ENCODE measurements around the gene CCDC8.
"Not testable (repeated sequence)": the region's sequence is repeated elsewhere in the genome, so short reads cannot be mapped to it uniquely, and the experiment has no call there.

CCDC8 gene

DNA sequence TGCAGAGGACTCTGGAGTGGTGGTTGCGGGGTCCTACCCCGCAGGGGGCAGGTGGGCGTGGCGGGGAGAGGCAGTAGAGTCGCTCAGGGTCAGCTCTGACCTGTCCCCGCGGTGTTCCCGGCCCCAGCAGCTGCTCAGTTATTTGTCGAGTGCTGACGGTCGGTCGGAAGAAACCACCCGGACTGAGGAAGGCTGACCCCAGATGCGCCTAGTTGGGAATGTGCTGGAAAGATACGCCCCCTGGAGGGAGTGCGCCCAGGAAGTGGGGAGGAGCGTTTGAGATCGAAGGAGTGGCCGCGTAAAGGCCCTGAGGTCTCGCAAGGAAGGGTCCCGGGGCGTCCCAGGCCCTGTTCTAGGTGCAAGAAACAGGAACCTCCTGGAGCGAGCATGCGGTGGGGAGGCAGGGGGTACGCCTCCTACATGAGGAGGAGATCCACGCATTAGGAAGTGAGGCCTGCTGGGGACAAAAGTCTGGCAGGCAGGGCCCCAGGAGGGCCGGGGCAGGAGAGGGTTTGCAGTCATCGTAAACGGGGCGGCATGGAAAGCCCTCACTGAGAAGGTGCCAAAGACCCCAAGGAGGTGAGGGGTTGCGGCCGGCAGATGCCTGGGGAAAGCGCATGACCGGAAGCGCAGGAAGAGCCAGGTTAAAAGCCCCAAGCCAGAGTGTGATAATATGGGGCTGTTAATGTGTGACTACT is 9.2 kb downstream of the CCDC8 start:
- DNase-seq: peak in 1 of 3 donors; percentile 16

- DNase-seq: no peak
These were observed 10.6 kb downstream of the CCDC8 start for GRCh38 chr19:46402725-46403124.

GRCh38 chr19:46397801-46398479 is 15.4 kb downstream of the CCDC8 start:
- not testable (repeated sequence) for DNase-seq

DNA sequence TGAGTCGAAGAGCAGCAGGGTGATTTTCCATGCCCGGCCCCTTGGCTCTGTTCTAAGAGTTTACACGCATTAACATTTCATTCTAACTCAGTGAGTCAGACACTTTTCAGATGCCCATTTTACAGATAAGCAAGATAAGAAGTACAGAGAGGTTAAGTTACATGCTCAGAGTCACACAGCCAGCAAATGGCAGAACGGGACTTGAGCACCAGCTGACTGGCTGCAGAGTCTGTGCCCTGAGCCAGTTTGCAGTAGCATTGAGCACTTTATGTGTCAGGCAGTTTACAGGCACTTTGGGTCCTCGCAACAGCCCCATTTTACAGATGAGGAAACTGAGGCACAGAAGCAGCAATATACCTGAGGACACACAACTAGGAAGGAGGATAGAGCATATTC is 19.0 kb downstream of the CCDC8 start:
- DNase-seq: no peak

DNA sequence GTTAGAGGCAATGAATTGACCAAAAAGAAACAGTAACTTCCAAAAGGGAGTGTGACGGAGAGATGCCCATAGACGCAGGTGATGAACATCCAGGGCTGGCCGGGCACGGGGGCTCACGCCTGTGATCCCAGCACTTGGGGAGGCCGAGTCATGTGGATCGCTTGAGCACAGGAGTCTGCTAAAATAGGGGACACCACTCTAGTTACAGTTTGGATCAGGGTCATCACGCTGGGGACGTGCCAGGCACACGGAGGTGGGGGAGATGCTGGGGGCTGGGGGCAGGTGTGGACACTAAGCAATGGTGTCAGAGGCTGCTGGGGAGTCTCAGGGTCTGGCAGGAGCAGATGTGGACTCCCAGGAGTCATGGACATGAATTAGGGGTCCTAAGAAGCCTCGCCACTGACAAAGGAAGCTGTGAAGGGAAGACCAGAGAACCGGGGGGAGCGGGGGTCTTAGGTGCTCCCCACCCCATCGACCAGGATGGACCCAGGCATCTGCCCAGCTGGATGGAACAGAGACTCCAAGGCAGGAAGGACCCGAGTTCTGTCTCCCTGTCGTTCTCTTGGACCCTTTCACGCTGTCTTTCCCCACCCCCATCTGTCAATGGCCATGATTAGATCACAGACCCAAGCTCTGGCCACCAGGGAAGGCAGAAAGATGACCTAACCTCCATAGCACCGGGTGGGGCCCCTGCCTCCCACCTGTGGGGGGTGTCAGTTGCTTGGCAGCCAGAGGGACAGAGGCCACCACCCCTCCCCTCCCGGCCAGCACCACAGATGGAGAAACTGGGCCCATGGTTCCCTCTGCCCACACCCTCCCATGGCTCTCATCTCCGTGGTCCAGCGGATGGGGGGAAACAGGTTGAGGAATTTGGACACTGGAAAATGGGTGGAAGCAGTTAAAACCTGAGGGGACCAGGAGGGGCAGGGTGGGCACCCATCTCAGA is 19.6 kb downstream of the CCDC8 start:
- DNase-seq: no peak

- DNase-seq: peak; percentile 45 to 52 (median 46)
These were observed 20.5 kb downstream of the CCDC8 start for GRCh38 chr19:46392837-46393236.

DNA sequence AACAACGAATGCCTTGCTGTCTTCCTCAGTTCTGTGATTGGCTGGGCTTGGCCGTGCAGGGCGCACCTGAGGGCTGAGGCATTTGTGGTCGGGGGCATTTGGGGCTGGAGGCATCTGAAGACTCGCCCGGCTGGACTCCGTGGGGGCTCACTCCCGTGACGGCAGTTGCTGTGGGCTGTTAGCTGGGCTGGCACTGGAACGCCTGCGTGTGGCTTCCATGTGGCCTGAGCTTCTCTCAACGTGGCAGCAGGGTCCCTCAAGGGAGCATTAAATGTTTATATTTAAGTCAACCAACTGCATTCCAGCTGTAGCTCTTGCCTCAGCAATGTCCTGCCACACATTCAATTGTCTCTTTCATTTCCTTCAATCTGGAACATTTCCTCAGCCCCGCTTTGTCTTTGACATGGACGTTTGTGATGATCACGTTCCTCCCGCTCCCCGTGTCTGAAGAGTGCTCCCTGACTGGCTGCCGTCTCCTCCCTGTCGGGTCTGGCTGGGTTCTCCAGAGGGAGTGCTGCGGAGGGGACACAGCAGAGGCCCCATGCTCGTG is 21.0 kb downstream of the CCDC8 start:
- DNase-seq: no peak

DNA sequence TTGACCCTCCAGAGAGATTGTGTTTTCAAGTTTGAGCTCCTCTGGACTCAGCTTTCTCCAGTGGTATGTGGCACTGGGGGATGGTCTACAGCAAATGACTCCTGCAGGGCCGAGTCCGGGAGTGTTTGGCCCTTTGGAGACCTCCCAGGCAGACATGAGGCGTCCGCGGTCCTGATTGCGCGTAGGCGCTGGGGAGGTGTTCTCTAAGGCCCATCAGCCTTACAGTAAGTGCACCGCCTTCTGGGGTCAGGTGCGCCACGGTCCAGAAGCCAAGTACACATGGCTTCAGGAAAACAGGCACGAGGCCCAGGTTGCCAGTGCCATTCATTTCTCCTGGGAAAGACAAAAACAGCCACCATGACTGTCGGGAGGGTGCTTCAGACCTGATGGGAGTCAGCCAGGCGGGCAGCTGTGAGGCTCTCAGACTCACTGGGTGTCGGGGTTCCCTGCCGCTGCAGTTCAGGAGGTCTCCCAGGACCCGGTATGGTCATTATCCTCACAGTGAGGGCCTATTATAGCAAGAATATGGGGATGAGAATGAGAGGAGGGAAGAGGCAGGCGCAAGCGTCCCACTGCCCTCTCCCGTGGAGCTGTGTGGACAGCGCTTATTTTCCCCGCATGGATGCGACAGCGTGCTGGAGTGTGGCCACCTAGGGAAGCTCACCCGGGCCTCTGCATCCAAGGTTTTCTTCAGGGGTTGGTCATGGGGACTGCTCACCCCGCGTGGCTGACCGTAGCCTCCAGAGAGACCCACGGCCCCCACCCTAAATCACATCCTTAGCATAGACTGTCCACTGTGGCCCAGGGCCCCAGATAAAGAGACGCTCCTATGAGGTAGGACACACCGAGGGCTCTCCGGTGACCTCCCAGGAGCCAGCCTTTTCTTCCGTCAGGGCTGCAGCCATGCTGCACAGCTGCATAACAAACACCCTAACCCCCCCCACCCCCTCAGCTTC is 21.8 kb downstream of the CCDC8 start:
- DNase-seq: no peak

- no peak for DNase-seq
These were observed 22.5 kb downstream of the CCDC8 start for GRCh38 chr19:46390866-46391265.

DNA sequence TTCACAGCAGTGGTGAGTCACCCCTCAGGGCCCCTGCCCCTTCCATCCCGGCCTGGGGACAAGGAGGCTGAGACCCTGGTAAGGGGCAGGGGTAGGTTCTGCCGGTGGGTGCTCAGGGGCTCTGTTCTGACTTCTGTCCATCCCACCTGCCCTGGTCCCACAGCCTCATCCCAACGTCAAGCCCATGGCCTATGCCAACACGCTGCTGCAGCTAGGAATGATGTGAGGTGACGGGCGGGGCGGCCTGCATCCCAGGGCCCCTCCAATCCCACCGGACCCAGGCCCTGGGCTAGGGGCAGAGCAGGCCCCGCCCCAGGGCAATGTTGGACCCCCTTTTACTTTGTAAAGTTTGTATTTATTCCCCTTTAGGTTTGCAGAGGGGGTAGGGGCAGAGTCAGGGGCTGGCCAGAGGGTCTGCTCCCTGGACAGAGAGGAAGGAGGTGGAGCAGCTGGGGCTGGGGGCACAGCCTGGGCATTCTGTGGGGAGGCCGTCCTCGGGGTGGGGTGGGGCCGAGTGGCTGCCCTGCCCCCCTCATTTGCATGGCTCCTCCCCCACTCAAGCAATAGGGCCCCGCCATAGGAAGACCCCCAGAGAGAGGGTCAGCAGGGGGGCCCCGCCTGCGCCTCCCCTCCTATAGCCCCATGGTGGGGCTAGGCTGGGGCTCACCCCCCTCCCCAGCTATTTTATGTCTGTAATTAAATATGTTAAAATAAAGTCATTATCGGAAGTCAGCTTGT is 23.1 kb downstream of the CCDC8 start:
- no peak for DNase-seq

DNA sequence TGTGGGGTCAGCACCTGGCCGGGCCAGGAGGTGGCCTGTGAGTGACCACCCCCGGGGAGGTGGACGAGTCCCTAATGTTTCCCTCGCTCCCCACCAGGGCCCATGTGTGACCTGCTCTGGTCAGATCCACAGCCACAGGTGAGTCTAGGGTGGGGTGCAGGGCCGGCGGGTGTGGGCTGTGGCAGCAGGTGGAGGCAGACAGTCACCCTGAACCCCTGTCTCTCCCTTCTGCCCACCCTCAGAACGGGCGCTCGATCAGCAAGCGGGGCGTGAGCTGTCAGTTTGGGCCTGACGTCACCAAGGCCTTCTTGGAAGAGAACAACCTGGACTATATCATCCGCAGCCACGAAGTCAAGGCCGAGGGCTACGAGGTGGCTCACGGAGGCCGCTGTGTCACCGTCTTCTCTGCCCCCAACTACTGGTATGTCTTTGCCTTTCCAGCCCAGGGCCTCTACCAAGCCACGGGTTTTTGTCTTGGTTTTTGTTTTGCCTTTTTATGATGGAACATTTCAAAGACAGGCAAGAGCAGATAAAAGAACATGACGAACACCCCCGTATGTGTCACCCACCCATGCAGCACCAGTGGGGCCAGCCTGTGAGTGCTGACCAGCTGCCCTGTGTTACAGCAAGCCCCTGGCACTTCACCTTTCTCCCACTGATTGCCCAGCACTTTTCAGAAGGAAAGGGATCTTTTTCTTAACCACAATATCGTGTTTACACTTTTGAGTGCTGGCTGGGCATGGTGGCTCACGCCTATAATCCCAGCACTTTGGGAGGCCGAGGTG is 24.9 kb downstream of the CCDC8 start:
- DNase-seq: no peak

DNA sequence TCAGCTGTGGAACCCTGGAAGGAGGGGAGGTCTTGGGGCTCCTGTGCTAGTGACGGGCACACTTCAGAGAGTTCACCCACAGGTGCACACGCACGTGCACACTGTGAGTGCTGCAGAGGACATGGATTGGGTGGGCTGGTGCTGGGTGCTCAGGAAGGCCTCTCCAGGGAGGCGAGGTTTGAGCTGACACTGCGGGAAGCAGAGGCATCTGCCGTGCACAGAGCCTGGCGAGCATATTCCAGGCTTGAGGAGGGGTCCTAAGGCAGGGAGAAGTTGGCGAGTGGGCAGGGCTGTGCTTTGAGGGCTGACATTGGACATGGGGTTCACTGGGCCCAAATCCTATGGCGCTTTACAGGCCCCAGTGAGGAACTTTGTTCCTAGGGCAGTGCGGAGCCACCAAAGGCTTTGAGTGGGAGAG is 25.6 kb downstream of the CCDC8 start:
- no peak for DNase-seq

- DNase-seq: no peak
These were observed 26.2 kb downstream of the CCDC8 start for GRCh38 chr19:46386996-46387712.

DNA sequence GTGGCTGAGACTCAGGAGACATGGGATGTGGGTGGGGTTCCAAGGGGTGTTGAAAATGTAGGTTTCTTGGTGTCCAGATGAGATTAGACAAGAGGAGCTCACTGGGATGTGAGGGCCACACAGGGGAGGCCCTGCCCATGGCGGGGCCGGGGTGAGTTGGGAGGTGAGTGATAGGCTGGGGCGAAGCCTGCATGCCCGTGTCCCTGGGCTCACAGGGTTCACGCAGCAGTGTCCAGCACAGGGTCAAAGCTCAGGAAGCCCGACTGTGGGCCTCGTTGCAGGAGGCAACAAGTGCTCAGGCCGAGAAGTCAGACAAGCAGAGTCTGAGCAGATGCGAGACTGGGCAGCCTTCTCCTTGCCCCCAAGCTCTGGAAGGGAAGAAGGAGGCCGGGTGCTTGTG is 27.2 kb downstream of the CCDC8 start:
- no peak for DNase-seq

DNA sequence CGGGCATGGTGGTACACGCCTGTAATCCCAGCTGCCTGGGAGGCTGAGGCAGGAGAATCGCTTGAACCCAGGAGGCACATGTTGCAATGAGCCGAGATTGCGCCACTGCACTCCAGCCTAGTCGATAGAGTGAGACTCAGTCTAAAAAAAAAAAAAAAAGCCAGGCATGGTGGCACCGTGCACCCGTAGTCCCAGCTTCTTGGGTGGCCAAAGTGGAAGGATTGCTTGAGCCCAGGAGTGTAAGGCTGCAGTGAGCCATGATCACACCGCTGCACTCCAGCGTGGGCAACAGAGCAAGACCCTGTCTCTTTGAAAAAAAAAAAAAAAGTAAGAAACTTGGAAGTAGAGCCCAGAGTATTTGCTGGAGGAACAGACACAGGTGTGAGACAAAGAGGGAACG is 27.7 kb downstream of the CCDC8 start:
- no peak for DNase-seq

DNA sequence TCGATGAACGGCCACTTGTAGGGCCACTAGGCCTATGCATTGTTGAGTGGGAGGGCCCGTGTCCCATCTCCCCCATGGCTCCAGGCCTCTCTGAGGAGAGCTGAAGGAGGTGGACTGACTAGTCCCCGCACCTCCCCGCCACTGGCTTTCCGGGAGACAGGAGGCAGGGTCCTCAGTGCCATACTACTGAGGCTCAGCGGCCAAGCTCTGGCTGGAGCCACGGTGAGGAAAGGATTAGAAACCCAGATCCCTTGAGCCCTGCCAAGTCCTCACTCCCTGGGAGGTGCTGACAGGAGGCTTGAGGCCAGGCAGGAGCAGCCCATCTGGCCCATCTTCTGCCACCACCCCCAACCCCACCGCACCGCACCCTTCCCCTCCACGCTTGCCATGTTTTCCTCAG is 29.0 kb downstream of the CCDC8 start:
- no peak for DNase-seq

DNA sequence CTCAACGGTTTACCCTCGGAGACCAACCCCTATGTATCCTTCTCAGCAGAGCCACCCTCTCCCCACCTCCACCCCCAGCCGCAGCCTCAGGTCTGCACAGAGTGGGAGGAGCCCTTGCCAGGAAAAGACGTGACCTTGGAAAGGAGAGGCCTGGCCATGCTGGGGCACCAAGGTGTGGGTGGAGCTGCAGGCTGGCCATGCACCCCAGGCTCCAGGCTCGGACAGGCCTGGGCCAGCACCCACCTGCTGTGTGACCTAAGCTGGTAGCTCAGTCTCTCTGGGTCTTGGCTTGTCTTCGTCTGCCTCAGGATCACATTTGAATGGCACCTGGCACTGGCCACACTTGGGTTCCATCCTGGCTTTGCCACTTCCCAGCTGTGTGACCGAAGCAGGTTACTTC is 29.5 kb downstream of the CCDC8 start:
- no peak for DNase-seq

DNA sequence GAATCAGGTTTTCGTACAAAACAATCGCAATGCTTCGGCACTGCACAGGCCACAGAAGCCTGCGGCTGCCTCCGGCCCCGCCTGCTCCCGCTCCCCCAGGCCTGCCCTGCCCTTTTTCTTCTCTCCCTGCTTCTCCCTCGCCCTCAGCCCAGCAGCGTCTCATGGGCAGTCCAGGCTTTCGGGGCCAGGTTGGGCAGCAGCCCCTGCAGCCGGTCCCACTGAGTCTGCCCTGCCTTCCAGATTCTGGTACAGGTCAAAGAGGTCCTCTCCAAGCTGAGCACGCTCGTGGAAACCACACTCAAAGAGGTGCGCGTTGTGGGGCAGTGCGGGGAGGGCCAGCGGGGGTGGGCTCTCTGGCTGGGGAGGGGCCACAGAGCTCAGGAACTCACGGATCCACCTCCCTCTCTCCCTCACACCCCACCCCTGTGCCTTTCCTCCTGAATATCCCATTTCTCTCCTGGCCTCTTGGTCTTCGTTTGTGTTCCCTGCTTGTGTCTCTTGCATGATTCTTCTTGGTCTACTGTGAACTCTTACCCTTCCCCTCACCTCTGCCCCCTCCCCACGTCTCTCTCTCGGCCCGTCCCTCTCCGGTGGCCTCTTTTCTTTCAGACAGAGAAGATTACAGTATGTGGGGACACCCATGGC is 30.1 kb downstream of the CCDC8 start:
- no peak for DNase-seq

- DNase-seq: no peak
These were observed 31.5 kb downstream of the CCDC8 start for GRCh38 chr19:46381756-46382345.
